ENCODE results near the gene XIRP2. TPM values are rescaled to one million over a fixed set of nuclear protein-coding genes. Genes with fewer than 3 reads are reported as not detected.
A peak's percentile ranks its signal among the peaks of the same experiment; 100 is the strongest.

XIRP2 gene
- total and polyA plus RNA-seq, 4 donors = under 0.01 to 0.14 (median 0.01) TPM; not detected in 1

- Histone ChIP-seq H3K36me3 (ENCODE audit: control insufficient read depth in 4 of 4, insufficient read depth in 3 of 4, low read depth in 1 of 4, low read length in 3 of 4) (no peaks in the 10 kb centered on the region), H3K4me1 (ENCODE audit: control insufficient read depth in 4 of 4, insufficient read depth in 4 of 4, low read length in 3 of 4) (no peaks in the 10 kb centered on the region), H3K27ac (ENCODE audit: low read depth in 1 of 2, low read length in 2 of 2) (no peak overlapping the region), H3K9me3 (ENCODE audit: control insufficient read depth in 4 of 4, low read length in 3 of 4) (no peaks in the 10 kb centered on the region), H3K27me3 (ENCODE audit: control insufficient read depth in 4 of 4, insufficient read depth in 4 of 4, low read length in 3 of 4) (peaks cover 0 to 2% (median 0%) of the 10 kb centered on the region in 4 donors), H3K9ac (ENCODE audit: low read depth in 1 of 2, low read length in 2 of 2) (no peak overlapping the region), H3K4me3 (ENCODE audit: low read depth in 1 of 3, low read length in 3 of 3) (no peak overlapping the region)
- DNase-seq (ENCODE audit: low spot score) = no peak
- WGBS = 80% methylated on average over 1 of the region's 1 CpG
- TF ChIP-seq SP1 (IDR thresholded peaks at IDR 0.05) = no peak
- TF ChIP-seq MAX (IDR thresholded peaks at IDR 0.05) = no peak
- no peak for TF ChIP-seq RXRA (IDR thresholded peaks at IDR 0.05)
- no peak for TF ChIP-seq YY1 (IDR thresholded peaks at IDR 0.05)
These were observed 7.1 kb upstream of the XIRP2 start for GRCh38 chr2:166881177-166881576.

- 58% methylated on average over 3 of the region's 3 CpGs for WGBS
- peaks cover 0 to 2% (median 0%) of the 10 kb centered on the region in 4 donors for H3K27me3 ChIP-seq (ENCODE audit: control insufficient read depth in 4 of 4, insufficient read depth in 4 of 4, low read length in 3 of 4)
- DNase-seq (ENCODE audit: low spot score) = no peak
- no peak overlapping the region for H3K4me3 ChIP-seq (ENCODE audit: low read depth in 1 of 3, low read length in 3 of 3)
- TF ChIP-seq CTCF (IDR thresholded peaks at IDR 0.05; ENCODE audit: low read depth, low read length, missing input control) (no peak), RXRA (IDR thresholded peaks at IDR 0.05) (peak in 1 of 2 donors; percentile 24)
- no peaks in the 10 kb centered on the region for H3K4me1 ChIP-seq (ENCODE audit: control insufficient read depth in 4 of 4, insufficient read depth in 4 of 4, low read length in 3 of 4)
- H3K9me3 ChIP-seq (ENCODE audit: control insufficient read depth in 4 of 4, low read length in 3 of 4) = no peaks in the 10 kb centered on the region
- H3K27ac ChIP-seq (ENCODE audit: low read depth in 1 of 2, low read length in 2 of 2) = no peak overlapping the region
- no peaks in the 10 kb centered on the region for H3K36me3 ChIP-seq (ENCODE audit: control insufficient read depth in 4 of 4, insufficient read depth in 3 of 4, low read depth in 1 of 4, low read length in 3 of 4)
- H3K9ac ChIP-seq (ENCODE audit: low read depth in 1 of 2, low read length in 2 of 2) = no peak overlapping the region
These were observed 5.4 kb upstream of the XIRP2 start for GRCh38 chr2:166882851-166883250.

GRCh38 chr2:166891727-166892126, 3.4 kb downstream of the XIRP2 start:
- no peaks in the 10 kb centered on the region for H3K27me3 ChIP-seq (ENCODE audit: control insufficient read depth in 4 of 4, insufficient read depth in 4 of 4, low read length in 3 of 4)
- no peak for DNase-seq (ENCODE audit: low spot score)
- H3K36me3 ChIP-seq (ENCODE audit: control insufficient read depth in 4 of 4, insufficient read depth in 3 of 4, low read depth in 1 of 4, low read length in 3 of 4) = no peaks in the 10 kb centered on the region
- H3K27ac ChIP-seq (ENCODE audit: low read depth in 1 of 2, low read length in 2 of 2) = no peak overlapping the region
- no peaks in the 10 kb centered on the region for H3K4me1 ChIP-seq (ENCODE audit: control insufficient read depth in 4 of 4, insufficient read depth in 4 of 4, low read length in 3 of 4)
- no peak for TF ChIP-seq ATF3 (IDR thresholded peaks at IDR 0.05)
- no peak for TF ChIP-seq RAD21 (IDR thresholded peaks at IDR 0.05)
- no peak for TF ChIP-seq RXRA (IDR thresholded peaks at IDR 0.05)
- TF ChIP-seq NR2F2 (IDR thresholded peaks at IDR 0.05) = no peak
- no peak for TF ChIP-seq JUND (IDR thresholded peaks at IDR 0.05)
- no peak for TF ChIP-seq MAX (IDR thresholded peaks at IDR 0.05)
- TF ChIP-seq CTCF (IDR thresholded peaks at IDR 0.05; ENCODE audit: low read depth, low read length, missing input control) = no peak
- TF ChIP-seq REST (IDR thresholded peaks at IDR 0.05) = no peak
- no peak for TF ChIP-seq HNF4G (IDR thresholded peaks at IDR 0.05)
- TF ChIP-seq FOXA2 (IDR thresholded peaks at IDR 0.05) = no peak
- no peak for TF ChIP-seq EGR1 (IDR thresholded peaks at IDR 0.05; ENCODE audit: low read depth in 2 of 2)
- no peak for TF ChIP-seq HNF4A (conservative IDR thresholded peaks at IDR 0.05)
- TF ChIP-seq FOXA1 (IDR thresholded peaks at IDR 0.05) = no peak
- 40% methylated on average over 2 of the region's 2 CpGs for WGBS
- H3K9ac ChIP-seq (ENCODE audit: low read depth in 1 of 2, low read length in 2 of 2) = no peak overlapping the region
- H3K9me3 ChIP-seq (ENCODE audit: control insufficient read depth in 4 of 4, low read length in 3 of 4) = no peaks in the 10 kb centered on the region
- H3K4me3 ChIP-seq (ENCODE audit: low read depth in 1 of 3, low read length in 3 of 3) = no peak overlapping the region

Data from liver (tissue), 9 donors.